SJSA1 (cell line): ENCODE results near the gene PRRT1. TPM values are rescaled to one million over a fixed set of nuclear protein-coding genes. Genes with fewer than 3 reads are reported as not detected.
"Not testable (repeated sequence)": the region's sequence is repeated elsewhere in the genome, so short reads cannot be mapped to it uniquely, and the experiment has no call there.

Experiments
- DNase-seq, 2 experiments: peaks; one replicate each; pipeline ENCODE4 v3.0.0-alpha.2; 2015 to 2020; ENCODE audit warnings: low spot score in 2 of 2, low read depth in 1 of 2
- H3K27ac ChIP-seq: fragments of 250-450 bp; sonication (Bioruptor Pico); 2 replicates; pipeline ENCODE4 v1.5.1; 2020; ENCODE audit warnings: mild to moderate bottlenecking, moderate library complexity
- H3K27me3 ChIP-seq: fragments of 250-450 bp; sonication (Bioruptor Pico); replicated peaks from 2 replicates; pipeline ENCODE4 v1.5.1; 2020; ENCODE audit warnings: mild to moderate bottlenecking, moderate library complexity
- H3K36me3 ChIP-seq: fragments of 250-450 bp; sonication (Bioruptor Pico); 2 replicates; pipeline ENCODE4 v1.5.1; 2020; ENCODE audit warnings: mild to moderate bottlenecking
- H3K4me1 ChIP-seq: fragments of 250-450 bp; sonication (Bioruptor Pico); replicated peaks from 2 replicates; pipeline ENCODE4 v1.6.1; 2021; ENCODE audit warnings: mild to moderate bottlenecking
- H3K4me3 ChIP-seq: fragments of 250-450 bp; sonication (Bioruptor Pico); 2 replicates; pipeline ENCODE4 v1.5.1; 2020; ENCODE audit warnings: mild to moderate bottlenecking
- H3K9me3 ChIP-seq: fragments of 250-450 bp; sonication (Bioruptor Pico); replicated peaks from 2 replicates; pipeline ENCODE4 v1.5.1; 2020; ENCODE audit warnings: mild to moderate bottlenecking
- total RNA-seq: library from RNA; depleted of rRNA; stranded (reverse); fragments of >200 nt; shearing (Covaris generic); gene quantifications from 2 replicates; pipeline ENCODE4 v1.2.3, GENCODE V29; 2014

Gene PRRT1
- total RNA-seq, 1 experiment from 2014 or later, result not detected

DNA sequence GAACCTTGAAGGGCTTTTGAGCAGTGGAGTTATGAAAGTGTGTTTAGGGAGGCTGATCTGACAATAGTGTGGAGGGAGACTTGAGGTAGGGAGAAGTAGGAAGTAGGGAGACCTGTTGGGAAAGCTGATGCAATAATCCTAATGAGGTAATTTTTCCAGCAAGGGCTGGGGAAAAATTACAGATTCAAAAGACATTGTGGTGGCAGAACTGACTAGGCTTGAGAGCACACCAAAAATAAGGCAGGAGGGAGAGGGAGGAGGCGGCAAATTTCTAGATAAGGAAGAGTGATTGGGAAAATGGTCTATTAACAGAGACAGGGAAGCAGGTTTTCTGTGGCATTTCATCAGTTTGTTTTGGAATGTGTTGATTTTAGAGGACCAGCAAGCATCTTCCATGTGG is 5.5 kb downstream of the PRRT1 start:
- DNase-seq, result no peak
- no peaks in the 10 kb centered on the region; the same call in 1 of the 2 replicates for H3K4me1 ChIP-seq
- H3K4me3 ChIP-seq, result no peak overlapping the region

DNA sequence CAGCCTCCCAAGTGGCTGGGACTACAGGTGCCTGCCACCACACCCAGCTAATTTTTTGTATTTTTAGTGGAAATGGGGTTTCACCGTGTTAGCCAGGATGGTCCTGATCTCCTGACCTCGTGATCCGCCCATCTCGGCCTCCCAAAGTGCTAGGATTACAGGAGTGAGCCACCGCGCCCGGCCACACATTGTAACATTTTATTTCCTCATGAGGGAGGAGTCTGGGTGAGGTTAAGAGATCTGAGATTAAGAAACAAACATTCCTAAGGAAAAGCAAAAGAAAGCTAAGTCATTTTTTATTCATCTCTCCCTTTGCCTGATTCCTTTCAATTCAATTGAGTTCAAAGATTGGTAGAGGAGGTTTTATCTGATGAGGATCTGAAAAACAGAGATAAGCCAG is 7.5 kb downstream of the PRRT1 start:
- H3K4me3 ChIP-seq, H3K4me1 ChIP-seq, DNase-seq, H3K36me3 ChIP-seq, H3K9me3 ChIP-seq, H3K27ac ChIP-seq, H3K27me3 ChIP-seq: not testable (repeated sequence)

More for the DNA sequence above, 5.5 kb downstream of the PRRT1 start:
- no peak overlapping the region for H3K27ac ChIP-seq
- no peaks in the 10 kb centered on the region for H3K36me3 ChIP-seq
- H3K9me3 ChIP-seq, result no peaks in the 10 kb centered on the region
- peaks cover 6% of the 10 kb centered on the region; the same call in 1 of the 2 replicates for H3K27me3 ChIP-seq

DNA sequence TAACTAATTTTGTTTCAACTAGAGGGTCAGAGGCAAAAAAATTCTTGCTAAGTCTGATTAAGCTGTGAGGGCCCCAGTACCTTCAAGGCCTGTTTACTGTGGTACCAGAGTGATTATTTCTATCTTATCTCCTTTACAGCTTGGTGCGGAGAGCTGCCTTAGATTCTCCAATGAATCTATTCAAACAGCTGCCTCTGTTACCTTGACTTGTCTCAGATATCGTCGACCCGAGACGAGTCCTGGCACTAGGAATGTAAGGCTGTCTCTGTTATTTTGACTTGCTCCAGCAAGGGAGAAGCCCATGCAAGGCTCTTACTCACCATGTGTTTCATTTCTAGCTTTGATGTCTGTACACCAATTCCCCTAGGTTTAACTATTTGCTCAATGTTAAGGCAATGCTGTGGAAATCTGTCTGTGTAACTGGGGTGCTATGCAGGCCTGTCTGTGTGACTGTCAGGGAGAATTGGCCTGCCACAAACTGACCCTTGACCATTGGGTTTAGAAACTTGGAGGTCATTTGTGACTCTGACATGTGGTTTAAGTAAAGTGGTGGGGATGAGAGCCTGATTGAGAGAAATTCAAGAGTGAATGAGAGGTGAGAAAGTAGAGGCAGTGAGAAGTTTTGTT is 11.2 kb downstream of the PRRT1 start:
- H3K4me3 ChIP-seq, result no peak overlapping the region
- peaks cover 14% of the 10 kb centered on the region for H3K4me1 ChIP-seq
- no peaks in the 10 kb centered on the region for H3K36me3 ChIP-seq
- H3K27ac ChIP-seq, result no peak overlapping the region
- H3K27me3 ChIP-seq, result no peaks in the 10 kb centered on the region
- H3K9me3 ChIP-seq, result no peaks in the 10 kb centered on the region
- DNase-seq, result no peak

DNA sequence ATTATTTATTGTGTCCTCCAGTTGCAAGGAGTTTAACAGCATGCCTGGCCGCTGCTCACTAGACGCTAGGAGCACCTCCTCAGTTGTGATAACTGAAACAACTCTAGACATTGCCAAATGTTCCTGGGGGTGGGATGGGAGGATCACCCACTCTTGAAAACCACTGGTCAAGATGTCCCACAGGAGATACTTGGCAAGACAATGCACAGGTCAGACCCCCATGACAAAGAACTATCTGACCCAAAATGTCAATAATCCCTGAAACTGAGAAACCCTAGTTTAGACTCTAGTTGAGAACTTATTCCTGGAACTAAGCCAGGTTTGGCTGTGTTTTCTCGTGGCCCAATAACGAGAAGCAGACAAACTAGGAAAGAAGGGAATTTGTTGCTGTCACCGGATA is 12.1 kb downstream of the PRRT1 start:
- no peak for DNase-seq
- Histone ChIP-seq H3K9me3 (no peaks in the 10 kb centered on the region), H3K4me1 (peaks cover 18% of the 10 kb centered on the region), H3K27ac (no peak overlapping the region), H3K36me3 (no peaks in the 10 kb centered on the region), H3K27me3 (no peaks in the 10 kb centered on the region), H3K4me3 (no peak overlapping the region)

DNA sequence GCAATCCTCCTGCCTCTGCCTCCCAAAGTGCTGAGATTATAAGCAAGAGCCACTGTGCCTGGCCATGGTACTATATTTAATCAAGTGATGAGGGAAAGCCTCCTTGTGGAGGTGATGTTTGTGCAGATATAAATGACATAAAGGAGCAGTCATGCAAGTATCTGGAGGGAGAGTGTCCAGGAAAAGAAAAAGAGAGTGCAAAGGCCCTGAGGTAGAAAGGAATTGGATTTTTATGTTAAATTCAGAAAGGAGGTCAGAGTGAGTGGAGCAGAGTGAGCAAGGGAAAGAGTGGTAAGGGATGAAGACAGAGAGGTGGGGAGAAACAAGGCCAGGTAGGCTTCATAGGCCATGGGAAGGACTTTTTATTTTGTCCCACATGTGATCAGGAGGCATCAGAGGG is 14.3 kb downstream of the PRRT1 start:
- no peak for DNase-seq
- Histone ChIP-seq H3K36me3 (no peaks in the 10 kb centered on the region), H3K27me3 (no peaks in the 10 kb centered on the region), H3K27ac (no peak overlapping the region), H3K9me3 (no peaks in the 10 kb centered on the region), H3K4me1 (peaks cover 31% of the 10 kb centered on the region), H3K4me3 (no peak overlapping the region)

DNA sequence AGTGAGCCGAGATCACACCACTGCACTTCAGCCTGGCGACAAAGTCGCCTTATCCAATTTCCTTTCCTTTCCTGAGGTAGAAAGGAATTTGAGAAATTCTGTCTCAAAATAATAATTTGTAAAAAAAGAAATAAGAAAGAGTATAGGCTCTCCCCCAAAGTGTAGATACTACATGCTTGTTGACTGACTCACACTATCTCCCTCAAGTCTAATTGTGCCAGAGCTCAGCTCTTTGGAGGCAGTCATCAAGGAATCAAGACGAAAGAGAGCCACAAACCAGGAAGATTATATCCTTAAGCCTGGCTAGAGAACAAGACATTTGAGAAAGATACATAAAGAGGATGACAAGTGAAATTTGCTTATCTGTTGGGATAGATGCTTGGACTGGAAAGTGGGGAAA is 18.0 kb downstream of the PRRT1 start:
- DNase-seq, result peak in 1 of 2 experiments; percentile 74
- Histone ChIP-seq H3K4me3 (no peak overlapping the region), H3K4me1 (peaks cover 42% of the 10 kb centered on the region), H3K36me3 (no peaks in the 10 kb centered on the region; the same call in 1 of the 2 replicates), H3K9me3 (no peaks in the 10 kb centered on the region), H3K27ac (peak overlapping the region; percentile 42), H3K27me3 (no peaks in the 10 kb centered on the region)

DNA sequence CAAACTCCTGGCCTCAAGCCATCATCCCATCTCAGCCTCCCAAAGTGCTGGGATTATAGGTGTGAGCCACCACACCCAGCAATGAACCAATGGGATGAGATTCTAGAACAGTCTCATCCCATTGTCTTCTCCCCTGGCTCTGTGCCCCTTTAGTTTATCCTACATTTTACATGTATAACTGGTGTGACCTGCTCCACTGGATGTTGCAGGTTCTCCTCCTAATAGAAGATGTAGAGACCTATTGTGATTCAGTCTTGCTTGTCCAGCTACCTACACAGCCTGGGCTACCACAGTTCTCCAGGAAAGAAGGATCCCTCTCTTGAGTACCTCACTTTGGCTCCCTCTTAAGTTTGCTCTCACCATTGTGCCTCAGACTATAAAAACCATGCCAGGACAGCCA is 19.6 kb downstream of the PRRT1 start:
- Histone ChIP-seq H3K27ac (no peak overlapping the region), H3K36me3 (peaks cover 3% of the 10 kb centered on the region), H3K4me1 (peaks cover 52% of the 10 kb centered on the region), H3K9me3 (no peaks in the 10 kb centered on the region), H3K4me3 (no peak overlapping the region), H3K27me3 (no peaks in the 10 kb centered on the region)
- DNase-seq, result no peak

DNA sequence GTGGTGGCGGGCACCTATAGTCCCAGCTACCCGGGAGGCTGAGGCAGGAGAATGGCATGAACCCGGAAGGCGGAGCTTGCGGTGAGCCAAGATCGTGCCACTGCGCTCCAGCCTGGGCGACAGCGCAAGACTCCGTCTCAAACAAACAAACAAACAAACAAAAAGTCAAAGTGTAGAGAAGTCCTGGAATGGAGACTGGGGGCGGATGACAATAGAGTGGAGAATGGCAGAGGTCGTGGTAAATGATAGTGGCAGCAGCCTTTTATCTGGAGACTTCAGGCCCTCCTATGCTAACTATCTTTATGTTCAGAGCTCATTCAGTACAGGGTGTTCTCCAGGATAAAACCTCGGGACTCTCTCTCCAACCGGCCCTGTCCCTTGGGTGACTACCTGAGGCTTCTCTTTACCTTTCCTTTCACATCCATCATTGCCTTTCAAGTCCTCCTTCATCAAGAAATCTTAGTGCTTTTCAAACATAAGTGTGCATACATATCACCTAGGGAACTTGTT is 20.2 kb downstream of the PRRT1 start:
- H3K4me1 ChIP-seq, result peaks cover 52% of the 10 kb centered on the region

DNA sequence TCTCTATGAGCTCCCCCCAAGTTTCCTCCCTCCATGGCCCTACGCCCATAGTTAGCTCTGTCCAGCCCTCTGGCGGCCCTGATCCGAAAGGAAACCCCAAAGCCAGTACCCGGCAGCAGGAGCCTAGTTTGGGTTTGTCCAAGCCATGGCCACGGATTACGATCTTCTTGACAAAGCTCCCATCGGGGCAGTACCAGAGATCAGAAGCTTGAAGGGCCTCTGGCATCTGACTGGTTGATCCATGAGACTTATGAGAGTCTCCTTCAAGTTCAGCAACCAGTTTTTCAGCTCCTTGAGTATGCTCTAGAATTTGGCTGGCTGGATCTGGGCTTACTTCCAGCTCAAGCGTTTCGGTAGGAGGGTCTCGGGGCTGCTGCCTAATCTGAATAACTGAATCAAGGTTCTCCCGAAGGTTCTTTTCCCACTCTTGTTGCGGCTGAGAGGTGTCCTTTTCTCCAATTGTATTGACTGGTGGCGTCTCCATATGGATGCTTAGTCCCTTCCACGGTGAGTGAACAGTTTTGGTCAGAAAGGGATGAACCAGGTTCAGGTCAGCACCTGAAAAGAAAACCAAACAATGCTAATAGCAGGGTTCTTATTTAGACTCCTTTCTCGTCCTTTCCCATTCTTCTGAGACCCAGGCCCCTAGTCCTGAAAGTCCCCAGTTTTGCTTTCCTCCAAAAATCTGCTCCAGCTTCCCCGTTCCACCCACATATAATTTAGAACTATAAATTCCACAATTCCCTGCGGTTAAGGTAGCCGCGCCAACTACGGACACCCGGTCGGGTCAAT is 22.2 kb downstream of the PRRT1 start:
- H3K36me3 ChIP-seq, result peaks cover 28% of the 10 kb centered on the region
- peak overlapping the region; percentile 25 for H3K27ac ChIP-seq
- peaks cover 39% of the 10 kb centered on the region for H3K4me1 ChIP-seq
- H3K9me3 ChIP-seq, result no peaks in the 10 kb centered on the region
- DNase-seq, result no peak
- no peaks in the 10 kb centered on the region for H3K27me3 ChIP-seq
- H3K4me3 ChIP-seq, result peak overlapping the region; percentile 47

More for the DNA sequence above, 20.2 kb downstream of the PRRT1 start:
- Histone ChIP-seq H3K9me3 (no peaks in the 10 kb centered on the region), H3K27me3 (no peaks in the 10 kb centered on the region), H3K36me3 (peaks cover 8% of the 10 kb centered on the region), H3K27ac (no peak overlapping the region), H3K4me3 (no peak overlapping the region)
- DNase-seq, result no peak

DNA sequence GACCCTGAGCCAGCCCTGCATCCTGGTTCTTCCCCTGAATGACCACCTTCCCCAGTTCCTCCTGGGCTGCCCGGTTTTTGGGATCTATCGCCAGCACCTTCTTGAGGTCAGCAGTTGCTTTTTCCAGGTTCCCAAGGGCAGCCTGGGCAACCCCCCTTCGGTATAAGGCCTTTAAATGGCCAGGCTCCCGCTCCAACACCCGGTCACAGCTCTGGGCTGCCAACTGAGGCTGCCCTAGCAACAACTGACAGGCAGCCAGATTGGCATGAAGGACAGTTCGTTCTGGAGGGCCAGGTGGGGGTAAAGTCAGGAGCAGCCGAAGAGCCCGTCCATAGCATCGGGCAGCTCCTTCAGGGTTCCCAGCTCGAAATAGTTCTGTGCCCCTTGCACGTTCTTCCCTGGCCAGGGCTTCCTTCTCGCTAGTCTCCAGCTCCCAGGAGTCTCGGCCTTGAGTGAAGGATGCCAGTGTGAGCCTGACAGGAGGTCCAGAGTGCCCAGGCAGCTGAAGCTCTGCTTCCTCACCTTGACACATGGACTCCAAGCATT is 22.9 kb downstream of the PRRT1 start:
- Histone ChIP-seq H3K27me3 (no peaks in the 10 kb centered on the region), H3K4me1 (peaks cover 33% of the 10 kb centered on the region), H3K27ac (no peak overlapping the region), H3K36me3 (peaks cover 35% of the 10 kb centered on the region), H3K9me3 (no peaks in the 10 kb centered on the region), H3K4me3 (peak overlapping the region; percentile 47; the same call in 1 of the 2 replicates)
- no peak for DNase-seq

DNA sequence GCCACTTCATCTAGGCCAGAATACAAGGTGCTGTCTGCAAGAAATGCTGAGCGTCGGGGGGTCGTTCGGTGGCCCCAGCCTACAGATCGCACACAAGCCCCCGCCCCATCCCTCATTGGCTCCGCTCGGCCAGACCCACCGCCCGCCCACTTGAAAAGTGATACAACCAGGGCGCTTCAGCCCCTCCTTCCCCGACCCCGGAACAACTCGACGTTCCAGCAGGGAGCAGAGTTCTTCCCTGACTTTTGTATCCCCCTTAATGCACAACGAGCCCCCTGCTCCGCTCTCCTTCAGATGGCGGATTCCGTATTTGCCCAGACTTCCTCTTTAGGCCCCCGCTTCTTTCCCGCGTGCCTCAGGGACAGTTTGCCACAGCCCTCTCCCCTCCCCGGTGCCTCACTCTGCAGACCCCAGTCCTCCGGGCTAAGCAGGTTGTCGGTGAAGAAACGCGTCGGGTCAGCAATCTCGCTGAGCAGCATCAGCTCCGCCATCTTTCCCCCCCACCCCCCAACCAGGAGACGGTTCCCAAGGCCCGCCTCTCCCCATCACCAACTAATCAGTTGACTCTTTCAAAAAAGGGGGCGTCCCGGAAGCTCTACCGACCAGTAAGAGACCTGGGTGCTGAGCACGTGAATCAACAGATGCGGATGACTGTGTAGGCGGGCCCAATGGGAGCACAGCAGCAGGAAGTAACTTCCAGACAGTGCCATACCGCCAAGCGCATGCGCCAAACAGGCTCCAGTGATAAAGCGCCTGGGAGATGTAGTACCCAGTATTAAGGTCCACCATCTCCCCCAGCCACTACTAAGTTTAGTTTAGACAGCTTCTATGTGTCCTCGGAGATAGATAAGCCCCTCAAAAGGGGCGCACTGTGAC is 23.8 kb downstream of the PRRT1 start, which contains the start of gene ATF6B:
ATF6B (minus strand) TSS at position 530 of the 876 bp plus-strand sequence; CDS start at position 491, 39 bp downstream.
- peak; percentile 91 to 99 for DNase-seq
- H3K36me3 ChIP-seq, result peaks cover 41% of the 10 kb centered on the region
- H3K9me3 ChIP-seq, result no peaks in the 10 kb centered on the region
- H3K27me3 ChIP-seq, result no peaks in the 10 kb centered on the region
- peaks cover 26% of the 10 kb centered on the region for H3K4me1 ChIP-seq
- H3K4me3 ChIP-seq, result peak within 1 kb of the TSS; percentile 71
- peak within 1 kb of the TSS; percentile 78 for H3K27ac ChIP-seq

DNA sequence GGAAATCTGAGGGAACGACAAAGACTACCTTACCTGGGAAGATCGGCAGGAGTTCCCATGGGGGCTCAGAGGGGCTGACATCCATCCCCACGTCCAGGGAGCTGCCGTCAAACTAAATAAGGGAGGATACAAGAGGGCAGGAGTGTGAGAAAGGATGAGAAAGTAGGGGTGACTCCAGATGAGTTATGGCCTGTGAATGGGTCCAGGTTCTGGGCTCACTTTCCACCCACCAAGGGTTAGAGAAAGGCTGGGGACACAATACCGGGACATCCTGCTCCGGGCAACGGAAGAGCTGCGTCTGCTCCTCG is 24.4 kb downstream of the PRRT1 start:
- Histone ChIP-seq H3K4me3 (peak overlapping the region; percentile 71), H3K27me3 (no peaks in the 10 kb centered on the region), H3K4me1 (peaks cover 26% of the 10 kb centered on the region), H3K9me3 (no peaks in the 10 kb centered on the region), H3K27ac (peak overlapping the region; percentile 78), H3K36me3 (peaks cover 41% of the 10 kb centered on the region)
- DNase-seq, result no peak

DNA sequence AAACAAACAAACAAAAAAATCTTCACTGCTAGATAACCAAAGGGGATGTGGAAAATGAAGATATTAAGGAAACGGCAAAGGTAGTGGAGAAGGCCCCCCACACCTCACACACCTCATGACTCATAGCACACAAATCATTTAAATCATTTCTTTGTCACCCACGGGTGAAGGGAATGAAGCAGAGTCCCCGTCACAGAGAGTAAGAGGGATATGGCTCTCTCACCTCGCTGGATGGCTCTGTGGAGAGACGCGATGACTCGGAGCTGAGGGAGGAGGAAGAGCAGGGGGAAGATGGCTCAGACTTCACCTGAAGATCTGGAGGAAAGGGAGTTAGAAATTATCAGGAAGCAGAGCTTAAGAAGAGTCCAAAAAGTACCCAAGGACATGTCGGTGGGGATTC is 24.9 kb downstream of the PRRT1 start:
- H3K4me1 ChIP-seq, result peaks cover 26% of the 10 kb centered on the region
- H3K4me3 ChIP-seq, result peak overlapping the region; percentile 71
- no peaks in the 10 kb centered on the region for H3K27me3 ChIP-seq
- H3K9me3 ChIP-seq, result no peaks in the 10 kb centered on the region
- H3K27ac ChIP-seq, result no peak overlapping the region
- H3K36me3 ChIP-seq, result peaks cover 45% of the 10 kb centered on the region
- no peak for DNase-seq
